Osteoblast (primary cell): ENCODE data around the gene S100A10. TPM values are rescaled to one million over a fixed set of nuclear protein-coding genes. Genes with fewer than 3 reads are reported as not detected.

Experiments used
- DNase-seq: peaks from one replicate; pipeline ENCODE4 v3.0.0; 2011; ENCODE audit warnings: low spot score, mixed read lengths; ENCODE audit not compliant: insufficient read length; ENCODE audit errors: missing footprints
- H2AFZ ChIP-seq: 2 replicates; pipeline ENCODE4 v1.6.0; 2011; ENCODE audit warnings: mild to moderate bottlenecking, low read length
- H3K27ac ChIP-seq: 2 replicates; pipeline ENCODE4 v1.5.1; 2011; ENCODE audit warnings: mild to moderate bottlenecking, low read depth, low read length, moderate library complexity
- H3K27me3 ChIP-seq: 2 replicates; pipeline ENCODE4 v1.6.0; 2012; ENCODE audit warnings: mild to moderate bottlenecking, control low read depth, inconsistent platforms, low read length, moderate library complexity; ENCODE audit not compliant: insufficient read depth
- H3K36me3 ChIP-seq: 2 replicates; pipeline ENCODE4 v1.5.1; 2011; ENCODE audit warnings: mild to moderate bottlenecking, low read length, control low read depth, moderate library complexity; ENCODE audit not compliant: insufficient read depth
- H3K4me1 ChIP-seq: 2 replicates; pipeline ENCODE4 v1.5.1; 2011; ENCODE audit warnings: mild to moderate bottlenecking, low read length, control low read depth, moderate library complexity; ENCODE audit not compliant: insufficient read depth
- H3K4me2 ChIP-seq: 2 replicates; pipeline ENCODE4 v1.6.0; 2011; ENCODE audit warnings: mild to moderate bottlenecking, low read length; ENCODE audit not compliant: insufficient read depth
- H3K4me3 ChIP-seq: fragments of 200-600 bp; sonication (generic); 3 replicates; pipeline ENCODE4 v1.5.1; 2012; ENCODE audit warnings: mild to moderate bottlenecking, low read length, inconsistent platforms; ENCODE audit not compliant: insufficient read depth
- H3K79me2 ChIP-seq: 2 replicates; pipeline ENCODE4 v1.6.0; 2012; ENCODE audit warnings: mild to moderate bottlenecking, low read length, control low read depth, inconsistent platforms; ENCODE audit not compliant: insufficient read depth
- H3K9me3 ChIP-seq: 2 replicates; pipeline ENCODE4 v1.5.1; 2011; ENCODE audit warnings: low read depth, low read length, control low read depth
- H4K20me1 ChIP-seq: 2 replicates; pipeline ENCODE4 v1.6.0; 2012; ENCODE audit warnings: mild to moderate bottlenecking, low read length, control low read depth; ENCODE audit not compliant: insufficient read depth
- CTCF ChIP-seq: IDR thresholded peaks from 2 replicates; pipeline ENCODE4 v1.5.1; 2011; ENCODE audit warnings: mild to moderate bottlenecking, low read depth, low read length, moderate library complexity; ENCODE audit errors: extremely low read depth
- total RNA-seq: library from RNA; depleted of rRNA; stranded (reverse); fragments of >200 nt; gene quantifications from 2 replicates; pipeline ENCODE4 v1.2.3, GENCODE V29; 2012

S100A10 gene
- total RNA-seq, 1 donor = 116 TPM

- H2AFZ ChIP-seq = no peak overlapping the region
- H3K4me1 ChIP-seq = no peaks in the 10 kb centered on the region
- peak; percentile 22 for DNase-seq
- H3K4me3 ChIP-seq = no peak overlapping the region
- TF ChIP-seq CTCF = no peak
- no peak overlapping the region for H3K27ac ChIP-seq
- H4K20me1 ChIP-seq = no peaks in the 10 kb centered on the region
- no peaks in the 10 kb centered on the region for H3K79me2 ChIP-seq
- H3K9me3 ChIP-seq = no peaks in the 10 kb centered on the region
- no peaks in the 10 kb centered on the region for H3K27me3 ChIP-seq
- H3K36me3 ChIP-seq = no peaks in the 10 kb centered on the region
- no peak overlapping the region for H3K4me2 ChIP-seq
Measured at GRCh38 chr1:151952811-151953210, 40.8 kb downstream of the S100A10 start.

GRCh38 chr1:151949371-151950193 is 44.1 kb downstream of the S100A10 start:
- peaks cover 14% of the 10 kb centered on the region for H3K4me1 ChIP-seq
- peak overlapping the region; percentile 26 for H2AFZ ChIP-seq
- no peak for TF ChIP-seq CTCF
- peak; percentile 8 for DNase-seq
- no peaks in the 10 kb centered on the region for H4K20me1 ChIP-seq
- no peak overlapping the region for H3K27ac ChIP-seq
- no peaks in the 10 kb centered on the region for H3K36me3 ChIP-seq
- no peaks in the 10 kb centered on the region for H3K79me2 ChIP-seq
- no peaks in the 10 kb centered on the region for H3K9me3 ChIP-seq
- H3K4me2 ChIP-seq = no peak overlapping the region
- H3K4me3 ChIP-seq = no peak overlapping the region
- H3K27me3 ChIP-seq = no peaks in the 10 kb centered on the region

- H3K36me3 ChIP-seq = no peaks in the 10 kb centered on the region
- no peaks in the 10 kb centered on the region for H3K9me3 ChIP-seq
- no peak overlapping the region for H3K27ac ChIP-seq
- no peak for DNase-seq
- H3K4me1 ChIP-seq = peaks cover 17% of the 10 kb centered on the region
- no peak overlapping the region for H3K4me3 ChIP-seq
- no peaks in the 10 kb centered on the region for H4K20me1 ChIP-seq
- no peak for TF ChIP-seq CTCF
- no peak overlapping the region for H3K4me2 ChIP-seq
- no peaks in the 10 kb centered on the region for H3K79me2 ChIP-seq
- H3K27me3 ChIP-seq = no peaks in the 10 kb centered on the region
- H2AFZ ChIP-seq = no peak overlapping the region
Measured at GRCh38 chr1:151948506-151948905, 45.2 kb downstream of the S100A10 start.

- H2AFZ ChIP-seq = no peak overlapping the region
- H3K36me3 ChIP-seq = no peaks in the 10 kb centered on the region
- H3K4me3 ChIP-seq = no peak overlapping the region
- no peak overlapping the region for H3K4me2 ChIP-seq
- TF ChIP-seq CTCF = no peak
- no peaks in the 10 kb centered on the region for H3K27me3 ChIP-seq
- H3K27ac ChIP-seq = peak overlapping the region; percentile 11
- H4K20me1 ChIP-seq = no peaks in the 10 kb centered on the region
- peaks cover 17% of the 10 kb centered on the region for H3K4me1 ChIP-seq
- no peaks in the 10 kb centered on the region for H3K9me3 ChIP-seq
- H3K79me2 ChIP-seq = no peaks in the 10 kb centered on the region
- DNase-seq = no peak
Measured at GRCh38 chr1:151947140-151947539, 46.5 kb downstream of the S100A10 start.
